Fibroblast of skin of right quadriceps (primary cell): ENCODE measurements around the gene PDZRN4.
"Not testable (repeated sequence)": the region's sequence is repeated elsewhere in the genome, so short reads cannot be mapped to it uniquely, and the experiment has no call there.

Source experiments
- DNase-seq: peaks from one replicate; pipeline ENCODE4 v3.0.0-alpha.2; 2013

Gene PDZRN4

DNA sequence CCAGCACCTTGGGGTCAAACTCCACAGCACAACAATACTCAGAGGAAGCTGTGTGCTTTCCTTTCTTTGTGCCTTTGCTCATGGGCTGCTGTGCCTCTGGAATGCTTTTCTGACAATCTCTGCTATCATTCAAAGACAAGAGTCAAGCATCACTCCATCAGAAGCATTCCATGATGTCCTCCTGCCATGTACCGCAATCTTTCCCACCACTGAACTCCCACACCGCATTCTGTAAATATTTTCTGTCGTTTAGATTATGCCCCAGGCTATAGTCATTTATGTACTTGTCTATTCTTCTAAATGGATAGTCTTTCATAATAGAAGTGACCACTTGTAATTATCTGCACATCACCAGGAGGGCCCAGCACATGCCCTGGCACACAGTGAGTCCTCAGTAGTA, 327.8 kb downstream of the PDZRN4 start:
- DNase-seq = no peak

DNA sequence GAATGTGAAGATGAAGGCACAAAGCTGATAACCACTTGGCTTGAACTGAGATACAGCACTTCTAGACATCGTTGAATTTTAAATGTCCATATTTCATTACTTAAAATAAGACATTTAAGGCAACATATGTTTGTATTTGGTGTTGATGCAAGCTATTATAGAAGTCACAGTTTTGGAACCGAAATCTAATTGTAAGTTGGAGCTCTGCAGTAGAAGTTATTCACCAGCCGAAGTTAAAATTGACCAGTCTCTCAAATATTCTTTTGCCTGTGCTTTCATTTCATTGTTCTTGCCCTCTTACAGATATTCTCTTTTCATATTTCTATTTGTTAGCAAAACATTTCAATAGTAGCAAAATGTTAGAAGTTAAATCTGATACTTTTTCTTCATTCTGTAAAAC, 332.7 kb downstream of the PDZRN4 start:
- DNase-seq = no peak

DNA sequence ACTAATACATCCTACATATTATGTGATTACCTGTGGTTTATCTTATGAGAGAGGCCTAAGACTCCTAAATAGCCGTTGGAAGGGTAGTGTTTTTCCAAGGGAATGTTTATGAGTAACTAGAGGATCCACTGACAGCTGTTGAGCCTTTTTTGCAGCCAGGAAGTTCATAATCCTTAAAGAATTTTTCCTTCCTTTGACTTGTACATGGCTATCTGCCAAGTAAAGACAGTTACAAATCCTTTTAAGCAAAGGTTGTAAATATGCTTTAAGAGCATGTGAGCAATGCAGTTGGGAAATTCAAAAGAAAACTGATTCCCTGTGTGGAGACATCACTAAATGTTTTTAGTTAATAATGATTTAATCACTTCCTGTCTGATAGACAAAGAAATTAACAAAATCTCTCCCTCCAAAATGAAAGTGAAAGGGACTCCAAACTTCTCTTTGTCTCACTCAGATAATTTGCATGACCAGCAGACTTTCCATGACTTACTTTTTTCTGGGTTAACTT, 333.8 kb downstream of the PDZRN4 start:
- peak; percentile 95 for DNase-seq

DNA sequence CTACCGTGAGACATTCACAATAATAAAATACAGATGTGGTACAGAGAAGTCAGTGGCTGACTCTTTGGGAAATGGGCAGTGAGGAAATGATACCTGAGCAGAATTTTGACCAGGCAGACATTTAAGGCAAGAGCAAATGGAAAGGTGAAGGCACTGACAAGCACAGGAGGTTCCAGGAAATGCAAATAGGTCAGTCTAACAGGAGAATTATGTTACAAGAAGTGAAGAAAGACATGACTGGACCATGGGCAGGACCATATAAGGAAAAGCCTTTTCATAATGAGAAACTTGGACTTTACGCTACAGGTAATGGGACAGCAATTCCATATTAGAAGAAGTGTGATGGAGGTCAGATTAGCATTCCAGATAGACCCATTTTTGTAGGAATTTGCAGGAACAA, 338.9 kb downstream of the PDZRN4 start:
- no peak for DNase-seq

DNA sequence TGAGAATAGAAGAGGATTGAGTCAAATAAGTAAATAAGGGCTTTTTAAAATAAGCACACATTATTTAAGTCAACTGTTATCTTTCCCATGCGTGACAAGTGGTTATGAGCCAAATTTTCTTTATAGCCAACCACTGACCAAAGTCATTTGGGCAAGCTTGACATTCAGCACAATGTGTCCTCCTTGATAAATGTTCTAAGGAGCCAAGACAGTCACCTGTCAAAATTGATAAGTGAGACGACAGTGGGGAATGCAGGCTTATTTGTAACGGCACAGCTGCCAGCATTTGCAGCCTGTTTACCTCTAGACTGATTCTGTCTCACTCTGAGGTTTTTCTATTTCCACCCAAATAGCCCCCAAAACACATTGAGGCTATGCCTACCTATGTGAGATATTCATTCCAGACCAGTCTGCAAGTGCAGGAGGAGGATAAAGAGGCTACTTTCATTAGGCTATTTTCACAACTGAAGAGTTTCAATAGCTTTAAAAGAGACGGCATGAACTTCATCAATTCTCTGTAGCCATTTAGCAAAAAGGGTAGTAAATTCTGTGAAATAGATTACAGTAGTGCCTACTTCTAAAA, 339.5 kb downstream of the PDZRN4 start:
- no peak for DNase-seq

DNA sequence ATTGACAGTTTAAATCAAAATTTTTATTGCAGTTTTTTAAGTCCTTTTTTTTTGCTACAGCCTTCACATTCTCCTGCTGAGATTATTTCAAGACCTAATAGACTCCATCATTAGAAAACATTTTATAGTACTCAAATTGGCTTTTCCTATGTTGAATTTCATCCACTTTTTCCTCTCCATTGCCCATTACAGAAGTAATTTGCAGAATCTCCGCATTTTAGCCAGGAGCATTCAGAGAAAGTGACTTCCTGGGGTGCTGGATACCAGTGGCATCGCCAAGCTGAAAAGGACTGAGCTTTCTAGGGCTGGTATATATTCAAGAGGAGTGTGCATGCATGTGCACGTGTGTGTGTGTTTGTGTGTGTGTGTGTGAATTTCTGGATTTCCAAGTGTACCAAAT, 340.8 kb downstream of the PDZRN4 start:
- DNase-seq = no peak

DNA sequence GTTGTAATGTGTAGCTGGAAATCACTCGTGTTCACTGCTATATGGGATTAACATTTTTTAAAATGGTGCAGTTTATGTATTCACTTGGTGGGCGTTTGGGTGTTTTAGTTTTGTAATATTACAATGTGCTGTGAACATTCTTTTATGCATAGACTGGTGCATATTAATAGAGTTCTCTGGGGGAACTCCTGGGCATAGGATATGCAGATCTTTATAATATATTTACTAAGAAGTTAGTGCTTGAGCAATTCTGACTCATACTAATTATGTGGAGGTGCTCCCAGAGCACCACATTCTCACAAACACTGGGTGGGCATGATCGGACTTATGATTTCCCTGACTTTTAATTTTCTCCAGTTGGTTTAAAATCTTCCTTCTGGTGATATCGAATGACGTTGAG, 342.3 kb downstream of the PDZRN4 start:
- DNase-seq = peak; percentile 6

DNA sequence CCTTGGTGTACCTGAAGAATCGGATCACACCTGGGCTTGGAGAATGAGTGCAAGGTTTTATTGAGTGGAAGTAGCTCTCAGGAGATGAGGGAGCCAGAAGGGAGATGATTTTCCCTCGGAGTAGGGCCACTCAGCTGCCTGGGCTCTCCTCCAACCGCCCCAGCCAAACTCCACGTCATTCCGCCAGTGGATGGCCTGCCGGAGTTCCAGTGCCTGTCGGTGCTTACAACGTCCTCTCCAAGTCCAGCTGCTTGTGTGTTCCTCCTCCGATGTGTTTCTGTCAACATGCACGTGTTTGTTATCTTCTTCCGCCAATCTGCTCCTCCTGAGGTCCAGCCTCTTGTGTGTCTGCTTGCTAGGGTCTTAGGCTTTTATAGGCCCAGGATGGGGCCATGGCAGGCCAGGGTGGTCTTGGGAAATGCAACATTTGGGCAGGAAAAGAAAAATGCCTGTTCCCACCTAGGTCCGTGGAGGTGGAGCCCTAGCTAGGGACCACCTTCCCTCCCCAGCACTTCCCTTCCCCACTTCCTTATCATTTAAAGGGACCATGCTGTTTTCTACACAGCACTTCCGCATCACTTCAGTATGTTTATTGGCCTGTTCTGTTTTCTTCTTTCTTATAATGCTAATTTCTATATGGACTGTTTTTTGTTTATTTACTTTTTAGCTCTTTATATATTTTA, 343.2 kb downstream of the PDZRN4 start:
- DNase-seq = no peak

DNA sequence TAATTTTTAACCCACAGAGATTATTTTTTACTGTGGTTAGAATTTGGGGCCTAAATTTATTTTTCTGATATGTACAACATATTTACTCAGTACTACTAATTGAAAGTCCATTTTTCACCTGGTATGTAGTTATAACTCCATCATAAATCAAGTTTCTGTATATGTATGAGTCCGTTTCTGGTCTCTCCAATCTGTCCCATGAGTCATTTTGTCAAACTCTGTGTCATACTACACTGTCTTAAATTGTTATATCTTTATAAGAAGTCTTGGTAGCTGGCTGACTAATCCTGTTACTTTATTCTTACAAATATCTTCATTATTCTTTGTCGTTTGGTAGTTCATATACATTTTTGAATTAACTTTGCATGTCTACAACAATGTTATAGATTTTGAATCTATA, 344.0 kb downstream of the PDZRN4 start:
- DNase-seq = peak; percentile 3

DNA sequence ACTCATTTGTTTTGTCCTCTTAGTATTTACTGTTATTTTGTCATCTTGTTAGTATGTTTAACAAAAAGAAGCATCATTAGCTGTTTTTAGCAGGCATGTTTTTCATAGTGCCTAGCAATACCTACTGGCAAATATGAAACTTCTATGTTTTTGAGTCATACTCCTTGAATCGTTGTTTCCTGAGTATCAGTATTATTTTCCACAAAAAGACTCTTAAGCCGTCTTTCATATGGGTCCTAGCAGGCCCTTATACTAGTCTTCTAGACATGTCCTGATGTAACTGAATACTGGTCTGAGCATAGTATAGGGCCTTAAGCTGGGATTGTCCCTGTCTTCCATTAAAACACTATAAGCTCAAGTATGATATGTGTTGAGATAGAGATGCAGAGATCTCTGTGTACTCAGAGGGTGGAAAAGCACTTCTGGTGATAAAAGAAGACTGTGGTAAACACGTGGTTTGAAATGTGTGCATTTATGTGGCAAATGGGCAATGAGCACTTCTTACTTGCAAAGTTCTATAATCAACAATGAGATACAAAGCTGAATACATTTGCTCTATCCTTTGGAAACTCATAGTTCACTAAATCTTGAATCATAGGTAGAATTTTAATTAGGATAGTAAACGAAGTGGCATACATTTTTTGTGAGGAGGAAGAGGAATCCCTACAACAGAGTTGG, 348.8 kb downstream of the PDZRN4 start:
- DNase-seq = no peak

DNA sequence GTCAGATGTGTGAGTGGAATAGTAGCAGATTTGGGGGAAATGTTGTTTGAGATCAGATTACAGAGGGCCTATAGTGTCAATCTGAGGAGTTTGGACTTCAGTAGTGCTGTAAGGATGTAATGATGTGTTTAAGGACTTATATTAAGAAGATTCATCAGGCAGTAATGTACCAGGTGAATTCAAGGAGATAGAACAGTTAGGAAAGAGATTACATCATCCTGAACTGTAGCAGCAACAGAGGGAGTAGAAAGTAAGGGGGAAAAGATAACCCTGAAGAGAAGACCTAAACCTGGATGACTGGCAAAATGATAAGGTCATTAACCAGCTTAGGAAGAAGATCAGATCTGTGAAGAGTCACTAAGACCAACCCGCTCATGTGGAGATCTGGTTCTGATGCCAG, 349.4 kb downstream of the PDZRN4 start:
- no peak for DNase-seq

DNA sequence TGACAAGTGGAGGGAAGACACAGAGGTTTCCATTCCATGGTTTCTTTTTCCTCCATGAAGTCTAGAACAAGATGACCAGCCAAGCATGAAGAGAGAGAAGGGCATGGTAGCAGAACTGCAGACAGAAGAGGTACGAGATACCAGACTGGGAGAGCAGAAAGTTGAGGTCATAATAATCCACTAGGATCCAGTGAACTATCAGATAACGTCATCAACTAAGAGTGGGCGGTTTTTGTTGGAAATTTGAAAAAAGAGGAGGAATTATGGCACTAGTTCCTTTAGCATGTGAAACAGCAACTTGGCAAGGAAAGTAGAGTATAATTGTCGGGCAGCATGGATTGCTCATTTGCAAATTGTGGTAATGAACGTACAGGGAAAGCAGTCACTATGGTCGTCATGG, 357.6 kb downstream of the PDZRN4 start:
- no peak for DNase-seq

DNA sequence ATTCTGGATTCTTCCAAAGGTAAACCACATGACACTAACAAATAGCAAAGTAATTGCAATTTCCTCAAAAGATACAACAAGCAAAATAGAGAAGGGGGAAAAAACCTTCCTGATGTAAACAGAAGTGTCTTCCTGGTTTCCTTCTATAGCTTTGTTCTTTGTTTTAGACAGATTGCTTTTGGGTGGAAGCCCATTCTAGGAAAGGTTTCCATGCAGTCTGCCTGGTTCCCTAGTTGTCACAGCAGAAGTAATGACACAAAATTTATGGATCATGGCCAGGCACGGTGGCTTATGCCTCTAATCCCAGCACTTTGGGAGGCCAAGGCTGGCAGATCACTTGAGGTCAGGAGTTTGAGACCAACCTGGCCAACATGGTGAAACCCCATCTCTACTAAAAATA, 359.0 kb downstream of the PDZRN4 start:
- not testable (repeated sequence) for DNase-seq

DNA sequence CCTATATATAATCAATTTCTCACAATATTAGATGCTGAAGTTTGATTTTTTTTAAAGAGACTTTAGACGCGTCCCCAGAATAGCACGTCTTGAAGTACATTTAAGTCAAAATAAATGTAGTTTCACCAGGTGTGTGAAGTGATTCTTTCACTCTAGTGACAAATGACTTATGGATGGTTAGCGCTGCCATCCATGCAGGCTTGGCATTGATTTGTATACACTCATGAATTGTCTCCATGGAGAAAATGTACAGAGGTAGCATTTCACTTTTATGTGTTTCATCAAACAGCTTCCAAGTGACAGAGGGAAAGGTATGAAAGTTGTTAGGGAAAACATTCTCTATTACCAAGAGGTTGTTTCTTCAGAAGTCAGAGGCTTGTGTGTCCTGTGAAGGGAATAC, 360.8 kb downstream of the PDZRN4 start:
- DNase-seq = no peak

DNA sequence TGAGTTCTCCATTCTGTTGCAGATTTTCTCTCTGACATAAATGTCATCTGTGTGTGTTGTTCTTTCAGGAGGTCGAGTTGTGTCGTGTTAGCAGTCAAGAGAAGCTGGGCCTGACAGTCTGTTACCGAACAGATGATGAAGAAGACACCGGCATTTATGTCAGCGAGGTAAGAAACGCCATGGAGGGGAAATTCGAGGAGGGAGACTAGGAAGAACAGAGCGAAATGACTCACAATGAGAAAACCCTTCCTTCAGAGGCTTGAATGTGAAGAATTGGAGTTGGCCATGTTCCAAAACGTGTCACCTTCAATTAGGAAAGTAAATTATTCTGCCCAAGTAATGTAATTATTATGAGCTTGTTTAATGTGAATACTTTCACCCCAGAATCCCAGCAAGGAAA, 364.5 kb downstream of the PDZRN4 start:
- peak; percentile 24 for DNase-seq

DNA sequence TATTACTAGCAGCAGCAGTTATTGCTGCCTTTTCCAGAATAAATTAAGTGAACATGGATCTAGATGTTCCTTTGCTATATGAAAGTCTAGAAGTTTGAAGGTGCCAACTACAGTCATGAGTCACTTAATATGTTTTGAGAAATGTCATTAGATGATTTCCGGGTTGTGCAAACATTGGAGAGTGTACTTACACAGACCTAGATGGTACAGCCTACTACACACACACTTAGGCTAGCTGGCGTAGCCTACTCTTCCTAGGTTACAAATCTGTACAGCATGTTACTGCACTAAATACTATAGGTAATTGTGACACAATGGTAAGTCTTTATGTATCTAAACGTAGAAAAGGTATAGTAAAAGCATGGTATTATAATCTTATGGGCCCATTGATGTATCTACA, 368.1 kb downstream of the PDZRN4 start:
- DNase-seq = no peak

DNA sequence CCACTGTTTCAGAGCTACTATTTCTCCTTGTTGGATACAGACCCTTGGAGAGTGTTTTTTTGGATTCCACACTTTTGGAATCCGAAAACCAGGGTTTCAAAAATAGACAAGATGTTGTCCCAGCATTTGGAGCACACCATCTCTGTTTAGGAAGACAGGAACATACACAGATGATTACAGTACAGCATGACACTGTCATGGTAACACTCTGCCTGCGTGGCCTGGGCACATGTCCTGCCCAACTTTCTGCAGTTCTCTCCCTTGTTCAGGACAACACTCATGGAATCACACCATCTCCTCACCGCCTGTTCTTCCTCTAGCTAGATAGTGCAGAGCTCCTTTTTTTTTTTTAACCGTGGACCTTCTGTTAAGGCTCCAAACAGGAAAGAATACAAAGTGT, 369.2 kb downstream of the PDZRN4 start:
- no peak for DNase-seq

DNA sequence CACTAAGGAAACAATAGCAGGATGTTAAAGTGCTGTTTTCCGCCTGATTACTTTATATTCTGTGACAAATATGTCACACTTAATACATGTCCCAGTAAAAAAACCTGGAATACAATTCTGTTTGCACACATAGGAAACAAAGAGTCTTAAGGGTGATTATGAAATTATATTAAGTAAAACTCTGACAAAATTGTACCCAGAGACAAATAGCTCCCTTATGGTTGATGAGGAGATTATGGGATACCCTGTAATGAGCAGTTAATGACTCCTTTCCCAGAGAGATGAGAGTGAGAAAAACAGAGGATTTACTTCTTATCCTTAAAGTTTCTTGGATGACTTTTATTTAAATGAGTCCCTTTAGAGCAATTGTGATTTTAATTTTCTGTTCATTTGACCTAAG, 370.6 kb downstream of the PDZRN4 start:
- no peak for DNase-seq

DNA sequence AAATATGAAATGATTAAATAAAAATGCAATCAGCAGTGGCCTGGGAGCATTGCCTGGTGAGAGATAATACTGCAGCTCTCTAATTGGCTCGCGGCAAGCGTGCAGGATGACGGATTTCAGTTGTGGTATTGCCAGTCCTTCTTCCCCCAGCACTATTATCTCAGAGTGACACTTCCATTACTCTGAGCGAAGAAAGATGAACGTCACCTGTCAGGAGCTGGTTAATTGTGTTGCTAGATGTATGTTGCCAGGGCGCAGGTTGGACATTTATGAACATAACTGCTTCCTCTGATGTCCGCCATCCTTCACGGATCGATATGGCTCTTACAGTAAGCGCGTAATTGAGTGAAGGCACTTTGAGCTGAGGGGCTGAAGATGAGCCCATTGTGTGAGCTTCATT, 374.9 kb downstream of the PDZRN4 start:
- DNase-seq = no peak

DNA sequence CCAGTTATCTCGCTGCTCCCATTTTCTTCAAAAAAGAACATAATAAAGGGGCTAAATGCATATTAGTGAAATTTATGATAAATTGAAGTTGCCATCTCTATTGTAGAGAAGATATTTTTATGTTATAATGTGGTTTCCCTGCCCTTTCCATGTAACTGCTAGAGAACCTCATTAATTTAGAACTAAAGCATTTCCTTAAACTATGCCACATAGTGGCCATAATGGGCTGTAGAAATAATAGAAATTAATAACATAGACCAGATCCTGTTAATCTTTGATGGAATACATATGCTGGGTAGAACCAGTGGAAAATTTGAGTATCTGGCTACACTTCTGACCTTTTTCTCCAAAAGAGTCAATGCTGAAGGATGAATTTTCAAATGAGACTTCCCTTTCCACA, 376.7 kb downstream of the PDZRN4 start:
- no peak for DNase-seq

DNA sequence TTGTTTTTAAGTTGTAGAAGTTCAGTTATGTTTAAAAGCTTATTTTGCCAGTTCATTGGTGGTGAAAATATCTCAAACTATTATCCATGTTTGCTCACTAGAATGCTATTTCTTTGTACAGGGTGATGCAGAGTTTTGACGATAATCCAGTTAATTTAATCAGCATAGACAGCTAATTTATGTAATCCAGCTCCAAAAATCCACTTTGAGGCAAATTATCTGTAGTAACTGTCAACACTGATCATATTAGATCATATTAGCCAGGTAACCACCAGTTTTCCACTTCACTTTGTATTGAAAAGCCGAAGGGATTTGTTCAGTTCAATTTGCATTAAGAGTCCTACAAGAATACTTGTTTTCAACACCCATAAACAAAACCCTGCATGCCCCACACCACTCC, 378.6 kb downstream of the PDZRN4 start:
- no peak for DNase-seq

DNA sequence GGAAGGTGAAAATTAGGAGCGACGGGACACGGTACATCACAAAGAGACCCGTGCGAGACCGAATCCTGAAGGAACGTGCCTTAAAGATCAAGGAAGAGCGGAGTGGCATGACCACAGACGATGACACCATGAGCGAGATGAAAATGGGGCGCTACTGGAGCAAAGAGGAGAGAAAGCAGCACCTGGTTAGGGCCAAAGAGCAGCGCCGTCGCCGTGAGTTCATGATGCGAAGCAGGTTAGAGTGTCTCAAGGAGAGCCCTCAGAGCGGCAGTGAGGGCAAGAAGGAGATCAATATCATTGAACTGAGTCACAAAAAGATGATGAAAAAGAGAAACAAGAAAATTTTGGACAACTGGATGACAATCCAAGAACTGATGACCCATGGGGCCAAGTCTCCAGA, 385.3 kb downstream of the PDZRN4 start:
- DNase-seq = no peak

DNA sequence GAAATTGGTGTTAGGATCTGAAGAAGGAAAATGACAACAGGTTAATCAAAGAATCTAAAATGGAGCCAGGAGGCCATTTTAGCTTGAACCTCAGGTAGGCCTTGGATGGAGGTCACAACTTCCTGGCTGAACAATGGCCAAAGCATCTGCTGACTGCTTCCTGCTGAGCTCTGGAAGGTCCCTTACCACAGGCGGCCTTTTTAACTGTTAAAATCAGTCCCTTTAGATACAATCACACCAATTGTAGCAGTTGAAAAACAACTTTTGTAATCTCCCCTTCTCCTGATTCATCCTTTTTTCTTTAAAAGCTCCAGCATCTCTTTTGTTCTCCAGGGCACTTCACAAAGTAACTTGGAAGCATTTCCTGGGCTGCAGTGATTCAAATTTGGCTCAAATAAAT, 388.8 kb downstream of the PDZRN4 start:
- no peak for DNase-seq

DNA sequence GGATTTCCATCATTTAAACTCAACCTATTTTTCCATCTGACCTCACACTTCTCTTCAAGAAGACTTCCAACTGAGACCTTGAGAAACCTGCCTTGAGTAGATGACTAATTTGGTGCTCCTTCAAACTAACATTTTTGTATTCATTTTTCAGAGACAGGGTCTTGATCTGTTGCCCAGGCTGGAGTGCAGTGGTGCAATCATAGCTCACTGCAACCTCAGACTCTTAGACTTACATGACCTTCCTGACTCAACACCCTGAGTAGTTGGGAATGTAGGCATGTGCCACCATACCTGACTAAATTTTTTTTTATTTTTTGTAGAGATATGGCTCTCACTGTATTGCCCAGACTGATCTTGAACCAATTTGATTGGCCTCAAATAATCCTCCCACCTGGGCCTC, 389.9 kb downstream of the PDZRN4 start:
- no peak for DNase-seq

DNA sequence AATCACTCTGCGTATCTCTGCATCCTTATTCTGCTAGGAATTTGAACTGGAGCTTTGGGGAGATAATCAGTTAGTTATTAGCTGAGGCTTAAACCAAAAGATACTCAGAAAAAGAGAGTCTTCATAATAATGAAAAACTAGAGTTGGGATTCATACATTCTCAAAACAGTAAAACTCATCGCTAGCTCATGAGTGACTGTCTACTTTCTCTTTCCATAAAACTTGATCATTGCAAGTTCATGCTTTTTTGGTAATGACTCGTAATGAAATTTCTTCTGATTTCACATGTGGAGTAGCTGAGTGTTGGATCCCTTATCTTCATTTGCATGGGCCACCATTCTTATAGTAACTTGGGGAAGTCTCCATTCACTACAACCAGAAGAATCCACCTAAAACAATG, 397.7 kb downstream of the PDZRN4 start:
- DNase-seq = no peak
